ENCODE results near the gene WNK1.
"Not testable (repeated sequence)": the region's sequence is repeated elsewhere in the genome, so short reads cannot be mapped to it uniquely, and the experiment has no call there.

The WNK1 gene

DNA sequence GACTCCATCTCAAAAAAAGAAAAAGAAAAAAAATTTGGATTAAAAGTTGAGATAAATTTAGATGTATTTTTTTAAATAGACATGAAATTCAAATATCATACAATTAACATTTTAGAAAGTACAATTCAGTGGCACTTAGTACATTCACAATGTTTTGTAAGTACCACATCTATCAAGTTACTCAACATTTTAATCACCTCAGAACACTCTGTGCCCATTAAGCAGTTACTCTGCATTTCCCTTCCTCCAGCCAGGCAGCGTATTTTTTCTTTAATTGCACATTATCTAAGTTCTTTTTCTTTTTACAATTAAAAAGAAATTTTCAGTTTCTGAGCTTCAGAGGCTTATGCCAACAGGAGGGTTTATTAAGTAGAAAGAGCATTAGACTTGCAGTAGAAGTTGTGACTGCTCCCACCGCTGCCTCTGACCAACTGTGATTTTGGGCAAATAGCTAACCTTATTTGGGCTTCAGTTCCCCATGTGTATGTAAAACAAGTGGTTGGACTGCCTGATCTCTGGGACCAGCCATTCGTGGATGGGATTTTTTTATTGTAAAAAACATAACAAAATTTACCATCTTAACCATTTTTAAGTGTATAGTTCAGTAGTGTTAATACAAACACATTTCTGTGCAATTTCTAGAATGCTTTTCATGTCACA lies 65.7 kb downstream of the WNK1 start:
- no peak for DNase-seq (ENCODE audit: low read depth, low spot score)

DNA sequence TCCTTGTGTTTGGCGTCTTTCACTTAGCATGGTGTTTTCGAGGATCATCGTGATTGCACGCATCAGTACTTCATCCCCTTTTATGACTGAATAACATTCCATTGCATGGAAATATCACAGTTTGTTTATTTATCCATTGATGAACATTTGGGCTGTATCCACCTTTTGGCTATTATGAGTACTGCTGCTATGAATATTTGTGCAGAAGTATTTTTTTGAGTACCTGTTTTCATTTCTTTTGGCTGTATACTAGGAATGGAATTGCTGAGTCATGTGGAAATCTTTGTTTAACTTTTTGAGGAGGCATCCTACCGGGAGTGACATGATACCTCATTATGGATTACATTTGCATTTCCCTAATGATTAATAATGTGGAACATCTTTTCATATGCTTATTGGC lies 66.4 kb downstream of the WNK1 start:
- no peak for DNase-seq (ENCODE audit: low read depth, low spot score)

DNA sequence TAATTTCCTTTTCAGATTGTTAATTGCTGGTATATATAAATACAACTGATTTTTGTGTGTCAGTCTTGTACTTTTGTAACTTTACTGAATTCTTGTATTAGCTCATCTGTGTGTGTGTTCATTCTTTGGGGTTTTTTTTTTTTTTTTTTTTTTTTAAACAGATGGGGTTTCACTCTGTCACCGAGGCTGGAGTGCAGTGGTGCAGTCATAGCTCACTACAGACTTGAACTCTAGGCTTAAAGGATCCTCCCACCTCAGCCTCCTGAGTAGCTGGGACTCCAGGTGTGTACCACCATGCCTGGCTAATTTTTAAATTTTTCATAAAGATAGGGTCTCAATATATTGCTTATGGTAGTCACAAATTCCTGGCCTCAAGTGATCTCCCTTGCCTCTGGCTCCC lies 68.0 kb downstream of the WNK1 start:
- DNase-seq (ENCODE audit: low read depth, low spot score): no peak

DNA sequence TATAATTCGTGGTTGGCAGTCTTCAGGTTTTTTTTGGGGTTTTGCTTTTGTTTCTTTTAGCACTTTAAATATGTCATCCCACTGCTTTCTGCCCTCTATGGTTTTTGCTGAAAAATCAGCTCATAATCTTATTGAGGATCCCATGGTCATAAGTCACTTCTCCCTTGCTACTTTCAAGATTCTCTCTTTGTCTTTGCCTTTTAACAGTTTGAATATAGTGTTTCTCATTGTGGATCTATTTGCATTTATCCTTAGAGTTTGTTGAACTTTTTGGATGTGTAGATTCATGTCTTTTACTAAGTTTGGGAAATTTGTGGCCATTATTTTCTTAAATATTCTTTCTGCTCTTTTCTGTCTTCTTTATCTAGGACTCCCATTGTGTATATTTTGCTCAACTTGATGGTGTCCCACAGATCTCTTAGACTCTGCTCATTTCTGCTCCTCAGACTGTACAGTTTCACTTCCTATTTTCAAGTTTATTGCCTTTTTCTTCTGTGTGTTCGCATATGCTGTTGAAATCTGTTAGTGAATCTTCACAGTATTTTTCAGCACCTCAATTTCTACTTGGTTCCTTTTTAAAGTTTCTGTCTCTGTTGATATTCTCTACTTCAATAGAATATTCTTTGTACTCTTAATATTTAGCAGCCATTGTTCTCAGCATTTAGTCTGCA lies 70.8 kb downstream of the WNK1 start:
- no peak for DNase-seq (ENCODE audit: low read depth, low spot score)

DNA sequence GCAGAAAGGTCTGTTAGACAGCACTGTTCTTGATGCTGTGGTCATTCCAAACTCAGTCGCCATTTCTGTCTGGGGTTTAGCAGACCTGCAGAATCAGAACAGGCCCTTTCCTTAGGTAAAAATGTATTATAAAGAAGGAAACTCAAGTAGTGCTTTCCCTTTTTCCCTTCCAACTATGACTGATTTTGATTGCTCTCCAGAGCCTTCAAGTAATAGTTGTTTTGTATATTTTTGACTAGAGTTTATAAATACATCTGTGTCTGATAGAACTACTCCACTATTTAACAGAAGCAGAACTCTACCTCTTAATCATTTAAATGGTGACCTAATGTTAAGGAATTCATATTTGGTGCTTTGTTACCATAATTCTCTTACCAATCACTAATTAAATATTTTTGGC lies 74.0 kb downstream of the WNK1 start:
- no peak for DNase-seq (ENCODE audit: low read depth, low spot score)

DNA sequence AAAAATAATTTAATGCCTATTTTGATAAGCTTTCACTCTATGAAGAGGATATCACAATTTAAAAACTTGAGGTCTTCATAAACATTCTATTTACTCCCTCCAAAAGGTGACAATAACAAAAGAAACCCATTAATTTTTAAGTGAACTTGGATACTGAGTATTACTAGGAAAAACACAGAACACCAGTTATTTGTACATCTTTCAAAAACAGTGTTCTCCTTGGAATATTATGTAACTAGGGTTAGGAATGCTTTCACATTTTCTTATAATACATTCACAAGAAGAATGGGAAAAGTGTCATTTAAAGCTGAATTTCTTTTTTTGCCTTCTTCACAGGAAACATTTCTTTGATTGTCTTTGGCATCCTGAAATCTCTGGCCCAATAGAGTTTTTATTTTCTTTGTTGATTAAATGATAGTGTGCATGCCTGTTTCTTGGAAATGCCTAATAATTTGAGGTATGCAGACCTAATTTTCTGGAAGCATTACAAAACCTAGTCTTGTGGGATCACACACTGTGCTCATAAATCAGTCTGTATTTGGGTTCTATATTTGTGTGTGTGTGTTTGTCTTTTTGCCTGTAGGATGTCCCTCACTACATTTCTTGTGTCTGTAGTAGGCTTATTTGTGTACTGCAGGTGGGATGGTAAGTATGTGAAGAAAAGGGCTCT lies 76.5 kb downstream of the WNK1 start:
- no peak for DNase-seq (ENCODE audit: low read depth, low spot score)

DNA sequence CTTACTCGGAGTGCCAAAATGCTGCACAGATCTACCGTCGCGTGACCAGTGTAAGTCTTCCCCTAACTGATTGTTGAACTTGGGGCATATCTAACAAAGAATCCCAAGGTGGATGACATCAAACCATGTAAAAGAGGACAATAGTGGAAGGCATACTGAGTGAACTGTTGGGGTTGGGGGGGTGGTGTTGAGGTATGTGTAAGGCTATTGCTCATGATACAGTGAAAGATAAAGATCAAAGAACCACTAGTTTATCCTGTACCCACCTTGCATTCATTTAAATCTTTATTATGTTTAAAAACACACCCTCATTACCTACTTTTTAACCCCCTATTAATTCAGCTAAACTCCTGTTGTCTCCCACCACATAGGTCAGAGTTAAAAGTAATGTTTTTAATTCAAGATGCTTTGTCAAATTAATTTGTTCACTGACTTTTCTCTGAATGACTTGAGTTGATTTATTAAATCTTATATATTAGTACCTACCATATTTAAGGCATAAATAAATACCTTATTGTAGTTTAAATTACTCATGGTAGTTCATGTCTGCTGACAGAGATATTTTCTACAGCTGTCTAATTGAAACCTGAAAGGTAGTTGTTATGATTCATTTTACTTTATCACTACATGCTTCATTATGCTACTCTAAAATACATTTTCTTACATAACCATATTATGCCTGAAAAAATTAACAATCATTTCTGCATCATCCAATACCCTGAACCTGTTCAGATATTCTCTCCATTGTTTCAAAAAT lies 77.9 kb downstream of the WNK1 start:
- DNase-seq (ENCODE audit: low read depth, low spot score): no peak

DNA sequence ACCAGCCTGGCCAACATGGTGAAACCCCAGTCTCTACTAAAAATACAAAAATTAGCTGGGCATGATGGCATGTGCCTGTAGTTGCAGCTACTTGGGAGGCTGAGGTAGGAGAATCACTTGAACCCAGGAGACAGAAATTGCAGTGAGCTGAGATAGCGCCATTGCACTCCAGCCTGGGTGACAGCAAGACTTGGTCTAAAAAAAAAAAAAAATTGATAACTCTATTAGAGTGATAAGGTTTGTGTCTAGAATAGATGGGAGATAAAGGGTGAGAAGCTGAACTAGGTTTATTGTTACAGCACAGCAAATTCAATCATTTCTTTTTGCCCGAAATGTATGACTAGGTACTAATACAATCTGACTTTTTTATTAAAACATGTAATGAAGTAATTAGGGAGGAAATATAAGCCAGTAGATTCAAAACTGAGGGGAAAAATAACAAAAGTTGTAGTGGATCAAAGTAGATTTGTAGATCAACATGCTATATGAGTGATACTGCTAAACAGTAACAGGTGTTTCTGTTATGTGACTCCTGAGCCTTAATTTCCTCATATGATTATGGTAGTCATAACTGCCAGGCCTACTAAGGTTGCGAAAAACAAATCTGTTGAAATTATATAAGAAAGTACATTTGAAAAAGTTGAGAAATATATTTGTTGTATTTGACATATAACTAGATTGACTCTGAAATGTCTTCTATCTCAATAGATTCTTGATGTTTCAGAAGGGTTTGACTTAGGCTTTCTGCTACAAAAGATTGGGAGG lies 83.6 kb downstream of the WNK1 start:
- DNase-seq (ENCODE audit: low read depth, low spot score): no peak

DNA sequence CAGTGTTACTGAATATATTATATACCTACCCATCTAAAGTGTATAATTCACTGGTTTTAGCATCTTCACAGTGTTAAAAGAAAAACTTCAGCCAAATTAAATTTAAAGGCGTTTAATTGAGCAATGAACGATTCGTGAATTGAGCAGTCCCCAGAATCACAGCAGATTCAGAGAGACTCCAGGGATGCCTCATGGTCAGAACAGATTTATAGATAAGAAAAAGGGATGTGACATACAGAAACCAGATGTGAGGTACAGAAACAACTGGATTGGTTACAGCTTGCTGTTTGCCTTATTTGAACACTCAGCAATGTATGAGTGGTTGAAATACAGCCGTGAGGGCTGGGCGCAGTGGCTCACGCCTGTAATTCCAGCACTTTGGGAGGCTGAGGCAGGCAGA lies 84.6 kb downstream of the WNK1 start:
- no peak for DNase-seq (ENCODE audit: low read depth, low spot score)

DNA sequence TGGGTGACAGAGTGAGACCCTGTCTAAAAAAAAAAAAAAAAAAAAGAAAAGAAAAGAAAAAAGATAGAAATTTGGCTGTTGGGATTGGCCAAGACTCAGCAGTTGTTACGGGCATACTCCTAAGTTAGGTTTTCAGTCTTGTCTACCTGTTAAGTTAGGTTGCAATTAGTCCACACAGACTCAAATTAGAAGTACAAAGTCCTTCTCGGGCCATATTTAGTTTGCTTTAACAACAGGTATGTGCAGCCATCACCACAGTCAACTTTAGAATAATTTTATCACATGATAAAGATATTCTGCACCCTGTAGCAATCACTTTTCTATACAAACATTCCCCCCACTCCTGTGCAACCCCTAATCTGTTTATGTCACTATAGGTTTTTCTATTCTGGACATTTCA lies 85.2 kb downstream of the WNK1 start:
- DNase-seq (ENCODE audit: low read depth, low spot score): no peak

DNA sequence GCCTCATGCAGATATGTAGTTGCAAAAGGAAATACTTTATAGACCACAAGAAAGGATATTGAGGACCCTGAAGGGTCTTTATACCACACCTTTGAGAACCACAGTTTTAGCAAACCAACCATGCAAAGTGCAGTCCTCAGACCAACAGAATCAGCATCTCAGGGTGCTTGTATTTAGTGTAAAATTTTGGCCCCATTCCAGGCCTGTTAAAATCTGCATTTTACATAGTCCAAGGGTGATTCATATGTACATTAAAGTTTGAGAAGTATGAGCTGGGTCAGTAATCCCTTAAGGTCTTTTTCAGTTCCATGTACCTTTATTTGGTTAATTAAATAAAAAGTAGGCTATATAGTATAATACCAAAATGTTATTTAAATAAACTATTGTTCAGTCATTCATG lies 91.2 kb downstream of the WNK1 start:
- no peak for DNase-seq (ENCODE audit: low read depth, low spot score)

DNA sequence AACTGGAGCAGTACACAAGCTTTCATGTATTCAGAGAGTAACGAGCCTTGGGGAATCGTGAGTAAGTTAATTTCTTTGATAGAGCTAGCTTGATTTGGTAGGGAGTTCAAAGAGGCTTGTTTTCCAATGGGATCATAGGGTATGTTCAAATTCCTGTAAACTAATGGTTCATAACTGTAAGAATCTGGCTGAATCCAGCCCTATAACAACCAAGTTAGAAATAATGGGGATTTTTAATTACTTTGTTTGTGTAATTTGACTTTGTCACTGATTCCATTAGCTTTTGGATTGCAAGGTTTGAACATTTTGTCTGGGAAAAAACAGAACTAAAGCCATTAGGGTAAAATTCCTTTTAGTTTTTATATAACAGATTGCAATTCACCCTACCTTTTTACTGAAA lies 94.0 kb downstream of the WNK1 start:
- no peak for DNase-seq (ENCODE audit: low read depth, low spot score)

DNA sequence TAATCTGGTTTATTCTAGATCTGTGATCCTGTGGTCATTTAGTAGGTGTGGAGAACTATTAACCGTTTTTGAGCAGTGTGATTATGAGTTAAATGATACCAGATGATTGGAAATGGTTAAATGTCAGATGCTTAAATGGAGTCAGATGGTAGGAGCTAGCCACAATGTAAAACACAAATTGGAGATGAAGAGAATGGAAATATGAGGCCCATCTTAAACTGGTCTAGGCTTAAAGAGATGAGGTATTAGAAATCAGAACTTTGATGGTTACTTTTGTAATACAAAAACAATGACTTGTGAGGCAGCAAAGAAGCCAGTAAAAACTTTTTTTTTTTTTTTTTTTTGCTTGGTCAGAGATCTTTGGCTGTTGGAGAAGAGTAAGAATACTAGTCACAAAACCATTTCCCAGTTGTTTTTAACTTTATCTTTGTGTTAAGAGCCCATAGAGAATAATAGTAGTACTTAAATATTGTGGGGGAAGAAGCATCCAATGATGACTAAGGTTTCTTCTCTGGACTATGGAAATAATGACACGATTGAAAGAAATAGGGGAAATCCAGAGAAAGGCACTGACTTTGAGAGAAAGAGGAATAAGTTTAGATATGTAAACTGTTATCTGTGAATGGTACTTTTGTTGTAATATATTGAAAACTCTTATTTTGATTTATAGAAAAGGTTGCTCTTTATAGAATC lies 95.9 kb downstream of the WNK1 start:
- no peak for DNase-seq (ENCODE audit: low read depth, low spot score)

DNA sequence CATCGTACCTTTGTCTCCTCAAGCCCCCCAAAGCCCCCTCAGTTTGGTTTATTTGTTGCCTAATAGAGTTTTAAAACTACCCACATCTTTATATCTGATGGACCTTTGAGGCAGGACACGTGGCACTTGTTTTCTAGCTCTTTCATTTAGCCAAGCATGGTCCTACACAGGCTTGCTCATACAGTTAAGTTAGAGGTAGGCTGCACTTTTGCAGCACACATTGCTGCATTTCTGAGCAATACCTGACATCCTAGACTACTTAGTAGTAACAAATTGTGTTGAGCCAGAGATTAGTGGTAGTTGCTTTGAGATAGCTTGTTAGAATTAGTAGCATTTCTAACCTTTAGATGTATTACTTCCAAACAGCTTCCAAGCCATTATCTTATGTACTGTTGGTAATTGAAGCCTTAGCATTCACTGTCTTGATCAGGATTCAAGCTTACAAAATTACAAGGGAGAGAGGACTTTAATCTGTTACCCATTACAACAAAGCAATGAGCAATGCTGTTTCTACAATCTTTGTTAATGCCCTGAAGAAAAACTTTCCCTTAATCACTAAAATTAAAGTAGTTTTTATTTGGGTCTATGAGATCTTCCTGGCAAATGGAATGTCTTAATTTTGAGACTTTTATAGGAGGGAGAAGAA lies 96.6 kb downstream of the WNK1 start:
- no peak for DNase-seq (ENCODE audit: low read depth, low spot score)

DNA sequence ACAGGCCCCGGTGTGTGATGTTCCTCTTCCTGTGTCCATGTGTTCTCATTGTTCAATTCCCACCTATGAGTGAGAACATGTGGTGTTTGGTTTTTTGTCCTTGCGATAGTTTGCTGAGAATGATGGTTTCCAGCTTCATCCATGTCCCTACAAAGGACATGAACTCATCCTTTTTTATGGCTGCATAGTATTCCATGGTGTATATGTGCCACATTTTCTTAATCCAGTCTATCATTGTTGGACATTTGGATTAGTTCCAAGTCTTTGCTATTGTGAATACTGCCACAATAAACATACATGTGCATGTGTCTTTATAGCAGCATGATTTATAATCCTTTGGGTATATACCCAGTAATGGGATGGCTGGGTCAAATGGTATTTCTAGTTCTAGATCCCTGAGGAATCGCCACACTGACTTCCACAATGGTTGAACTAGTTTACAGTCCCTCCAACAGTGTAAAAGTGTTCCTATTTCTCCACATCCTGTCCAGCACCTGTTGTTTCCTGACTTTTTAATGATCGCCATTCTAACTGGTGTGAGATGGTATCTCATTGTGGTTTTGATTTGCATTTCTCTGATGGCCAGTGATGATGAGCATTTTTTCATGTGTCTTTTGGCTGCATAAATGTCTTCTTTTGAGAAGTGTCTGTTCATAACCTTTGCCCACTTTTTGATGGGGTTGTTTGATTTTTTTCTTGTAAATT lies 97.5 kb downstream of the WNK1 start:
- not testable (repeated sequence) for DNase-seq (ENCODE audit: low read depth, low spot score)

DNA sequence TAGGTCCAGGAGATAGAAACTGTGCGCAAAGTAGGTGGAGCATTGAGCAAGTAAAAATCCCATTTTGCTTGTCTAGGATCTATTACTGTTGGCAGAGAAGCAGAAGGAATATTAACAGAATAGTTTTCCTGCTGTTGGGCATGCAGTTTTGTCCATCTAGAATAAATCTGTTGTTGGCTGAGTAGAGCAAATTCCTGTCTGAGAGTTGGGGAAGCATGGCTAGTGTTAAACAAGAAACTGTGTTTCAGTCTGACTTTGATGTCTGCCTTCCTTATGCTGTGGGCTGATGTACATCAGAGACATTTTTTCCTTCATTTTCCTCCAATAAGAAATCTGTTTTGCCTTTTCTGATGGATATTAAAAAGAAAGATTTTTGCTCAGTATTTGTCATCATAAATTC lies 99.0 kb downstream of the WNK1 start:
- no peak for DNase-seq (ENCODE audit: low read depth, low spot score)

DNA sequence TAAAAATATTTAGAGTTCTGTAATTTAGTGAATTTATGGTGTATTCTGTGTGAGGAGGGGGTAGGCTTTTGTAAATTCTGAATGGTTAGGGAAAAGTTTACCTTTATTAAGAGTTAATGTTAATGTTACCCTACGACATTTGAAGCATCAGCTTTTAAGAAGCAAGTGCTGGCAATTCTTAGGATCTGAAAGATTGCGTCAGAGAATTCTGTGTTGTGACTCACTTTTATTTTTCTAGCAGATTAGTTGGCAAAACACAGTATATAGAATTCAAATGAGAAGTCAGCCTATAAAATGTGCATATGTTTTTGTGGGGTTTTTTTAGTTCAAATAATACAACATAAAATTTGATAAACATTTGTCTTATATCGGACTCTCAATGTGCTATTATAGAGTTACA lies 99.5 kb downstream of the WNK1 start:
- DNase-seq (ENCODE audit: low read depth, low spot score): no peak

DNA sequence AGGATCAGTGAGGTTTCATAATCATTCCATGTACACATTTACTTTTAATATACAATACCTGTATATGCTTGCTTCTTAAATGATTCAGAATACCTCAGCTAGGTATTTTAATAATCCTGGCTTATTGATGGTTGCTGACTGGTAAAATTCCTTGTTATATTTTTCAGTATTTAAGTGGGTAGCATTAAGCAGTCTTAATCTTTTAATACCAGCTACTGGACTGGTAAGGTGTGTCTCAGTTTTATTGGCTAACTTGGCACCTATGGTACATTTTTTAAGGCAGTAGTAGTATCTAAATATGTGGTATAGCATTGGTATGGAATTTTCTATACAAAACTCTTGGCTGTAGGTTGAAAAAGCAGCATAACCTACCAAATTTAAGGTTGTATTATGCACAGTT lies 100.5 kb downstream of the WNK1 start:
- no peak for DNase-seq (ENCODE audit: low read depth, low spot score)

DNA sequence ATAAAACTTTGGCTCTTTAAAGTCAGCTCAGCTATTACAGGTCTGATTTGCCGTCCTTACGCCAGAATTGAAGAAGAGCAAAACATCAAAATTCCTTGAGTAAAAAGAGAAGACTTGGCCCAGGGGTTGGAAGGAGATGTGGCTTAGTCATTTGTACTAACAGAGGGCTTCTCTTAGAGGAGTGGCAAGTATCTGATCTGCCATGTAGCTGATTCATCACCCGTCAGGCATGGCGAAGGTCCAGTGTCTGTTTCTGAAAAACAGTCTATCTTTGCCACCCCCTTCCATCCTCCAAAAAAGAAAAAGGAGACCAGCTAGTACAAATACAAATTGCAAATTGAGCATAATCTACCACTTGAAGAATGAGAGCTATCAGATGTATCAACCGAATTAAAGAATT lies 105.2 kb downstream of the WNK1 start:
- no peak for DNase-seq (ENCODE audit: low read depth, low spot score)

DNA sequence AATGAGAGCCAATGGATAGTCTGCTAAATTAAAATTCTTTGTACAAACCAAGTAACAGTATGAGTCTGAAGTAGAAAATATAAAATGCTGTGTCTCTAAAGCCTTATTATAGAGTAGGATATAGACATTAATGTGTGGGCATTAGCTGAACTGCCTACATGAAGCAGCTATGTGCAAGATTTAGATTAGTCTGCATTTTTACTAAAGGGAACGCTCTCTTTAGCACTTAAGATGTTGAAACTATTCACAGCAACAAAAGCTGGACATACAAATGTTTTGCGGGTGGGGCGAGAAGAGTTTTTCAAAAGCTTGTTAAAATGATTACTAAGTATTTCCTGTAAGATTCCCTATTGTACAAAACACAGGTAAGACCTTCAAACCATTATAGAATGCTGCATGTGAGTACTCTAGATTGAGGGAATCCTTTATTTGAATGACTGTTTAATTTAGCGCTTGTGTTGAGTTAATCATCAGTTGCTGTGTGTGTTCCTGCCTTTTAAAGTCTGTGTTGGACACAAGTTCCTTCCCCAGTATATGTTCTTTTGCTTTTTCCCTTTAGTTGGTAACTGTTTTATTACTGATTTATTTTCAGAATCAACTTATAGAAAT lies 110.0 kb downstream of the WNK1 start:
- DNase-seq (ENCODE audit: low read depth, low spot score): no peak

Data from activated naive CD8-positive, alpha-beta T cell treated with anti-CD3 and anti-CD28 coated beads, Interleukin-2, amount 50 U/mL, for 16 hours (primary cell).